Measurements from ENCODE around the gene LRP4.

Gene LRP4

DNA sequence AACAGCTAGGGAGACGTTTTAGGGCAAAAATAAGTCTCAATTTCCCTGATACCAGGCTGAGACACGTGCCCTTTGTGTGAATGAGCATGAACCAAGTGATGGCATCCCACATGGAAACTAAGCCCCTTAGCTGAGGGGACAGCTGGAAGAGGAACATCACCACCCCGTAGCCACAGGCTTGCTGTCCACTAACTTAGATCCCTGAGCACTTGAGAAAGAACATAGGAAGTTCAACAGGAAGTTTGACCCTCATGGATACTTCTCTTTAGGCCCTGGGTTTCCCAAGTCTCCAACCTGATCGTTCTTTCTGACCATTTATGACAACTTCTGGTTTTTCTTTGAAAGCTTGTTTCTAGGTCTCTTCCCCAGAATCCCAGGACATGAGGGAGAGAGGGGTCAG is 60.7 kb downstream of the LRP4 start:
- Histone ChIP-seq H3K36me3 (ENCODE audit: insufficient read depth, insufficient read length, low read length) (peaks cover 62% of the 10 kb centered on the region), H3K9me3 (ENCODE audit: insufficient read depth, low read length) (no peaks in the 10 kb centered on the region), H3K4me3 (ENCODE audit: insufficient read length, low read depth) (no peak overlapping the region), H3K27me3 (ENCODE audit: insufficient read depth, insufficient read length) (no peaks in the 10 kb centered on the region), H3K9ac (ENCODE audit: insufficient read length, low read depth) (no peak overlapping the region), H3K4me1 (ENCODE audit: insufficient read depth, insufficient read length) (no peaks in the 10 kb centered on the region)
- TF ChIP-seq SUZ12 (IDR thresholded peaks at IDR 0.05; ENCODE audit: extremely low read depth, insufficient read depth, insufficient read length) (no peak), ZNF274 (IDR thresholded peaks at IDR 0.05; ENCODE audit: low read depth, low read length) (no peak), YY1 (IDR thresholded peaks at IDR 0.05; ENCODE audit: insufficient read depth, insufficient read length) (no peak)
- no peak for DNase-seq (ENCODE audit: low read depth, low spot score)

DNA sequence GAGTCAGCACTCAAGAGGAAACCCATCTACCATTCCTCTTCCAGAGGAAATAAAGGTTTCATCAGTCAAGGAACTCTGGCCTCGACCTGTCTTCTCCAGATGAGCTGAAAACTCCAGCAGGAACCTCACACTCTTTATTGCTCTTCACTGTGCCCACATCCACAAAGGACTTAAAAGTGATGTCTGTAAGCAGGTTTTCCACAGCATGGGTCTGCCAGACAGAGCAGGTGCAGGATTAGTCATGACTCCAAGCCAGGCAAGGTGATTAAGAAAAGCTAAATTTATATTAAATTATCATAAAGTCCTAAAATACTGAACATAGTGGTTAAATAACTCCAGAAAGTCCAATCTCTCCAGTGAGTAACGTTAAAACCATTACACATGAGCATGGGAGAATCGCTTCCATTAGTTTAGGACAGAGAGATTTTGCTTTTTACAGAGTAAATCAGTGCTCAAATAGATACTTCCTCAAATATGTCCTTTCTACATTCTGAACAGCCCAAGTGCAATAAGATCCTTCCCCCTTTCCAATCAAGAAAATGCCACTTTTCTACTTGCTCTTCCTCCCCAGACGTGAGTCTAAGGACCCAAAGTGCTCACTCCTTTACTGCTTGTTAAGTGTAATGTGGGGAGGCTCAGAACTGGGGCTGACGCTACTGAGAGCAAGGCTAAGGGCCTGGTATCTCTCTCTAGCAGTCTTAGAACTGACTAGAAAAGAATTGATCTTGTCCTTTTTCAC is 61.6 kb downstream of the LRP4 start:
- no peaks in the 10 kb centered on the region for H3K27me3 ChIP-seq (ENCODE audit: insufficient read depth, insufficient read length)
- no peaks in the 10 kb centered on the region for H3K9me3 ChIP-seq (ENCODE audit: insufficient read depth, low read length)
- no peaks in the 10 kb centered on the region for H3K4me1 ChIP-seq (ENCODE audit: insufficient read depth, insufficient read length)
- no peak for DNase-seq (ENCODE audit: low read depth, low spot score)
- peaks cover 54% of the 10 kb centered on the region for H3K36me3 ChIP-seq (ENCODE audit: insufficient read depth, insufficient read length, low read length)
- no peak overlapping the region for H3K4me3 ChIP-seq (ENCODE audit: insufficient read length, low read depth)
- TF ChIP-seq ZNF274 (IDR thresholded peaks at IDR 0.05; ENCODE audit: low read depth, low read length) (no peak), SUZ12 (IDR thresholded peaks at IDR 0.05; ENCODE audit: extremely low read depth, insufficient read depth, insufficient read length) (no peak), YY1 (IDR thresholded peaks at IDR 0.05; ENCODE audit: insufficient read depth, insufficient read length) (no peak)
- no peak overlapping the region for H3K9ac ChIP-seq (ENCODE audit: insufficient read length, low read depth)

DNA sequence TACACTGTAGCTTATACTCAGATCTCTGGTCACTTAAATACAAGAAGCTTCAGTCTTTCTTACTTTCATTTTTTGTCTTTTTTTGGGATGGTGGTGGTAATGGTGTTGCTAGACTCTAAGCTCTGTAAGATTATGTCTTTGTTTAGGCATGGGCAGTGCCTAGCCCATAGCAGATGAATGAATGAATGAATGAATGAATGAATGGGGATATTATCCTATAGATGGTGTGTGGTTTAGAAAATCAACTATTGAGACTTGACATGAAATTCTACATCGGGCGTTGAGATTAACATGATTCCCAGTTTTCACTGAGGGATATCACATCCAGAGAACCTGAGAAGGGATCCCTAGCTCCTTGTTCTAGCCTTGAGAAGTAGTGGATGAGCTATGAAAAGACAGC is 62.5 kb downstream of the LRP4 start:
- no peaks in the 10 kb centered on the region for H3K4me1 ChIP-seq (ENCODE audit: insufficient read depth, insufficient read length)
- H3K9me3 ChIP-seq (ENCODE audit: insufficient read depth, low read length), result 0 out of 2 replicates have a peak, but pooled peaks cover 5% of the 10 kb centered on the region
- no peak for DNase-seq (ENCODE audit: low read depth, low spot score)
- H3K36me3 ChIP-seq (ENCODE audit: insufficient read depth, insufficient read length, low read length), result peaks cover 49% of the 10 kb centered on the region
- no peak overlapping the region for H3K9ac ChIP-seq (ENCODE audit: insufficient read length, low read depth)
- no peaks in the 10 kb centered on the region for H3K27me3 ChIP-seq (ENCODE audit: insufficient read depth, insufficient read length)
- TF ChIP-seq ZNF274 (IDR thresholded peaks at IDR 0.05; ENCODE audit: low read depth, low read length), result no peak
- no peak for TF ChIP-seq YY1 (IDR thresholded peaks at IDR 0.05; ENCODE audit: insufficient read depth, insufficient read length)
- TF ChIP-seq SUZ12 (IDR thresholded peaks at IDR 0.05; ENCODE audit: extremely low read depth, insufficient read depth, insufficient read length), result no peak
- no peak overlapping the region for H3K4me3 ChIP-seq (ENCODE audit: insufficient read length, low read depth)

DNA sequence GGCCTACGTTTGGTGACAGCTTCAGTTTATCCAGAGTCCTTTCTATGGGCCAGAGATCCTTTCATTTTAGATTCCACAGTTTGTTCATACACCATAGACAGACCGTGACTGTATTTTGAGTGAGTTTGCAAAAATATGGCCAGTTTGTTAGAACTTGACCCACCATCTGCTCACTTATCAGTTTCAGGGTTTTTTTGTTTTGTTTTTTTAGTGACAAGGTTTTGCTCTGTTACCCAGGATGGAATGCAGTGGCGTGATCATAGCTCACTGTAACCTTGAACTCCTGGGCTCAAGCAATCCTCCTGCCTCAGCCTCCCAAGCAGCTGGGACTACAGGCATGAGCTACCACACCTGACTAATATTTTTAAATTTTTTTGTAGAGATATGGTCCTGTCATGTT is 63.2 kb downstream of the LRP4 start:
- H3K36me3 ChIP-seq (ENCODE audit: insufficient read depth, insufficient read length, low read length), result peaks cover 42% of the 10 kb centered on the region
- no peak for TF ChIP-seq YY1 (IDR thresholded peaks at IDR 0.05; ENCODE audit: insufficient read depth, insufficient read length)
- TF ChIP-seq SUZ12 (IDR thresholded peaks at IDR 0.05; ENCODE audit: extremely low read depth, insufficient read depth, insufficient read length), result no peak
- TF ChIP-seq ZNF274 (IDR thresholded peaks at IDR 0.05; ENCODE audit: low read depth, low read length), result no peak
- DNase-seq (ENCODE audit: low read depth, low spot score), result no peak

DNA sequence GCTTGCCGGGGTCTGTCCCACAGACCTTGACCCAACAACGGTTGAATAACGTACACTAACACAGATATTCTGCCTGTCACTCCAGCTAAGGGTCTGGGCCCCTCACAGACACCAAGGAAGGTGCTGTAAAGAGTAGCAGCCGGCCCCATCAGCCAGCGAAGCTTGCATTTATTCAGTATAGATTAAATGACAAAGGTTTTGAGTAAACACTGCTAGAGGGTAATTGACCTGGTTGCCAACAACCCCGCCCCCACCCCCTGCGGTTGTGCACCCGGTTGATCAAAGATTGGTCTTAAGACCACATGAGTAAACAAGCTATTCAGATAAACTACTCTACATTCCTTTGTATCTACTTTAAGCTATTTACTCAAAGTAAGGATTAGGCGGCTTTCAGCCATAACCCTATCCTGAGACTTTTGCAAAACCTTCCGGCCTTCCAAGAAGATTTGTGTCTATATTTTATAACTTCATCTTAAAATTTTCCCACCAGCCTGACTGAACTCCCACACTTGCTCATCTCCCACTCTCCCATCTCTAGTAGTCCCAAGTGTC is 67.4 kb downstream of the LRP4 start:
- no peaks in the 10 kb centered on the region for H3K4me1 ChIP-seq (ENCODE audit: insufficient read depth, insufficient read length)
- peaks cover 2% of the 10 kb centered on the region for H3K36me3 ChIP-seq (ENCODE audit: insufficient read depth, insufficient read length, low read length)
- TF ChIP-seq ZNF274 (IDR thresholded peaks at IDR 0.05; ENCODE audit: low read depth, low read length) (no peak), SUZ12 (IDR thresholded peaks at IDR 0.05; ENCODE audit: extremely low read depth, insufficient read depth, insufficient read length) (no peak), YY1 (IDR thresholded peaks at IDR 0.05; ENCODE audit: insufficient read depth, insufficient read length) (no peak)
- no peak overlapping the region for H3K9ac ChIP-seq (ENCODE audit: insufficient read length, low read depth)
- peak; percentile 87 for DNase-seq (ENCODE audit: low read depth, low spot score)
- H3K4me3 ChIP-seq (ENCODE audit: insufficient read length, low read depth), result no peak overlapping the region
- no peaks in the 10 kb centered on the region for H3K27me3 ChIP-seq (ENCODE audit: insufficient read depth, insufficient read length)
- H3K9me3 ChIP-seq (ENCODE audit: insufficient read depth, low read length), result peaks cover 22% of the 10 kb centered on the region

More for the DNA sequence above, 63.2 kb downstream of the LRP4 start:
- Histone ChIP-seq H3K4me3 (ENCODE audit: insufficient read length, low read depth) (no peak overlapping the region), H3K9ac (ENCODE audit: insufficient read length, low read depth) (no peak overlapping the region), H3K9me3 (ENCODE audit: insufficient read depth, low read length) (peaks cover 10% of the 10 kb centered on the region), H3K27me3 (ENCODE audit: insufficient read depth, insufficient read length) (no peaks in the 10 kb centered on the region), H3K4me1 (ENCODE audit: insufficient read depth, insufficient read length) (no peaks in the 10 kb centered on the region)

DNA sequence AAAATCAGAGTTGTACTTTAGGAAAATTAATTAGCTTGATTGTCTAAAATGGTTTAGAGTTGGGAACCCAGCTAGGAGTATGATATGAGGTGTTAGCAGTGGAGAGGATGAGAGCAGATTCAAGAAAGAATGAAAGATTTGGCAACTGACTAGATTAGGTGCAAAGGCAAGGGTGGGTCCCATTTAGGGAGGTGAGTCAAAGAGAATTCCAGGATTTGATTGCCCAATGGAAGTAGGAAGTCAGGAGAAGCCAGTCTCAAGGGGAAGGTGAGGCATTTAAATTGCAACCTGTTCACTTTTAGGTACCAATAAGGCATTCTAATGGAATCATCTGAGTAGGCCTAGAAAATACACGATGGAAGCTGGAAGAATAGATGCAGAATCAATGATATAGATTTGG is 68.7 kb downstream of the LRP4 start:
- Histone ChIP-seq H3K4me1 (ENCODE audit: insufficient read depth, insufficient read length) (no peaks in the 10 kb centered on the region), H3K36me3 (ENCODE audit: insufficient read depth, insufficient read length, low read length) (no peaks in the 10 kb centered on the region), H3K9me3 (ENCODE audit: insufficient read depth, low read length) (peaks cover 22% of the 10 kb centered on the region), H3K9ac (ENCODE audit: insufficient read length, low read depth) (no peak overlapping the region), H3K27me3 (ENCODE audit: insufficient read depth, insufficient read length) (no peaks in the 10 kb centered on the region), H3K4me3 (ENCODE audit: insufficient read length, low read depth) (no peak overlapping the region)
- no peak for DNase-seq (ENCODE audit: low read depth, low spot score)
- TF ChIP-seq SUZ12 (IDR thresholded peaks at IDR 0.05; ENCODE audit: extremely low read depth, insufficient read depth, insufficient read length) (no peak), YY1 (IDR thresholded peaks at IDR 0.05; ENCODE audit: insufficient read depth, insufficient read length) (no peak), ZNF274 (IDR thresholded peaks at IDR 0.05; ENCODE audit: low read depth, low read length) (no peak)

DNA sequence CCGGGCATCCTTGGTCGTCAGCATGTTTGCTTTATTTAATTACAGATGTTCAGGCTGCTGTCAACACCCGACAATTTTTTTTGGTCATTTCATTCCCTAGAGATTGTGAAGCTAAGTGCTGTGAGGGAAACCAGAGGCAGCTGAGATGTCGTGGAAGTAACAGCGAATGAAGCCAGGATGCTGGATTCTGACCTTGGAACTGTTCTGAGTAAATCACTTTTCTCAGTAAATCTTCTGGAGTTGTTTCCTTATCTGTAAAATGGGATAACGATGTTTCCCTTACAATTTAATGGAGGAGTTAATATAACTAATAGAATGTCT is 71.9 kb downstream of the LRP4 start:
- peak overlapping the region; percentile 94 for H3K9ac ChIP-seq (ENCODE audit: insufficient read length, low read depth)
- H3K4me1 ChIP-seq (ENCODE audit: insufficient read depth, insufficient read length), result no peaks in the 10 kb centered on the region
- no peak for DNase-seq (ENCODE audit: low read depth, low spot score)
- TF ChIP-seq ZNF274 (IDR thresholded peaks at IDR 0.05; ENCODE audit: low read depth, low read length) (no peak), SUZ12 (IDR thresholded peaks at IDR 0.05; ENCODE audit: extremely low read depth, insufficient read depth, insufficient read length) (no peak), YY1 (IDR thresholded peaks at IDR 0.05; ENCODE audit: insufficient read depth, insufficient read length) (no peak)
- H3K36me3 ChIP-seq (ENCODE audit: insufficient read depth, insufficient read length, low read length), result peaks cover 23% of the 10 kb centered on the region
- peaks cover 21% of the 10 kb centered on the region for H3K9me3 ChIP-seq (ENCODE audit: insufficient read depth, low read length)
- H3K27me3 ChIP-seq (ENCODE audit: insufficient read depth, insufficient read length), result no peaks in the 10 kb centered on the region
- H3K4me3 ChIP-seq (ENCODE audit: insufficient read length, low read depth), result peak overlapping the region; percentile 78
